ENCODE results near the gene AP2A2.

DNA sequence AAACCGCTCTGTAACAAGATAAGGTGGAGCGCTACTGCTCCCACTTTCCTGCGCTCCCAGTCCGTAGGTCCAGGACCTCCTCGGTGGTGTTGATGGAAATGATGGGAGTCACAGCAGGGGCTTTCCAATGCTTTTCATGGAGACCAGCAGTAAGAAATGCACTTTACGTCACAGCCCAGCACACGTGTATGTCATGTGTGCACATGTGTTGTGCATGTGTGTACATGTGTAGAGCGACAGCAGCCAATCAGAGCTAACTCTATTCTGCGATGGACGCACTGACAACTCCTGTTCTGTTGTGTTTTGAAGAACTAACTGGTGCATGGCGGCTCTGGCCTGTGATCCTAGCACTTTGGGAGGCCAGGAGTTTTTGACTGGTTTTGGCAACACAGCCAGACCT is 16.3 kb upstream of the AP2A2 start:
- TF ChIP-seq POLR2A (IDR thresholded peaks at IDR 0.05) (no peak), CTCF (IDR thresholded peaks at IDR 0.05) (no peak)
